Measurements from ENCODE around the gene INSL3.

The INSL3 gene

DNA sequence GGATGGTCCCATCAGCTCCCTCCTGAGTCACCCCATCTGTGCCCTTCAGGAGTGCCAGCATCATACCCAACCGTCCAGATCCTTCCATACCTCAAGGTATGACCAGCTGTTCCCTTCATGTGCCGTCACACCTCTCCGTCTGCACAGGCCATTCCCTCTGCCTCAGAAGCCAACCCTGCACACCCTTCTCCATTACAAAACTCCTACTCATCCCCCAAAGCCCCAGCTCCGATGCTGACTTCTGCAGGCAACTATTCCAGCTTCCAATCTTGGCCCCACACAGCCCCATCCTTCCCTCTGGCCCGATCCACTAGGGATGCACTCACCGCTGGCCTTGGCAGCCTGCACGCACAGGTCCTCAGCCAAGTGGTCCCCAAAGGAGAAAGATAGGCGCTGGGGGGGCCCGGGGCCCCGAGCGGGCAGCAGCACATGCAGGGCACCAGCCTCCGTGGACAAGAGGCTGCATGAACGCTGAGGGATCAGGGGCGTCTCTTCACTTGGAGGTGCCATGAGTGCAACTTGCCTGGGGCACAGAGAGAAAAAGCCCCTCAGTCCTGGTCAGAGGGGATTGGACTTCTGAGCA is 22.7 kb upstream of the INSL3 start:
- no peak for DNase-seq

DNA sequence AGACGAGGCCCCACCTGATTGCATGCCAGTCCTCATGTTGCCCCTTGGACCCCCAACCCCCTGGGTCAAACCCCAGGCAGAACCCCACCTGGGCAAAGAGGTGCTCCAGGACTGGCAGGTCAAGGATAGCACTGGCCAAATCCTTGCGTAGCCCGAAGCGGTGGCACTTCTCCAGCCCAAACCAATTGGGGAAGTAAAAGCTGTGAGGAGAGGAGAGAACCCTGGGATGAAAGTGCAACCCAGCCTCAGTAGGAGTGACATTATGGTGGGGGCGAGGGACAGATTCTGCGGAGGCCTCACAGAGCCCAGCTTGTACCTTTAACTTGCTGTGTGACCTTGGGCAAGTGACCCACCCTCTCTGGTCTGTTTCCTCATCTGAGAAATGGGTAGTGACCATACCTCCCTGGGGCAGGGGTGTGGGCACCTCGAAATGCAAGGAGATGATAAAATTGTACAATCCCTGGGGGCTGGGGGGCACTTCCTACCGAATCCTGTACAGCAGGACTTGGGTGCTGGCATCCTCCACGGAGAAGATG is 22.0 kb upstream of the INSL3 start:
- DNase-seq = no peak

DNA sequence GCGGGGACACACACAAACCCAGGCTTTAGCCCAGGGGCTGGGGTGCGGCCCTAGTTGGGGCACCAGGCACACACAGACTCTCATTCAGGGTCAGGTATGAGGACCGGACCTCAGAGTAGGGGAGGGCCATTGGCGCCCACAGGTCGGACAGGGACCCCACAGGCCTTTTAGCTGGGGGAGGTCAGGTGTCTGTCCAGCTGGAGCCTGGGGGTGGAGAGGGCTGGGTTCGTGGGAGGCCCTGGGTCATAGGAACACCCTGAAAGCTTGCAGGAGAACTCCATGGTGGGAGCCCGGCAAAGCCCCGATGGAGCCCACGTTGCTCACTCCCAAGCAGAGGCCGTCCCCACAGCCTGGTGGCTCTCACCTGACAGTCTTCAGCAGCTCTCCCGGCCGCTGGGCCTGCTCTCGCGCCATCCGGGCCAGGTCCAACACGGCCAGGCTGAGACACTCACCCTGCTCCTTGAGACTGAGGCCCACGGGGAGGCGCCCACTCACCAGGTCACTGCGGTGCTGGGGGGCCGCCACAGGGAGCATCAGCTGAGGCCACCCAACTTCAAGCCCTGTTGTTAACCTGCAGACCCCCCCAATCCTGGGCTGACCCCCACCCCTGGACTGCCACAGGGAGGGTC is 21.5 kb upstream of the INSL3 start:
- DNase-seq = no peak

DNA sequence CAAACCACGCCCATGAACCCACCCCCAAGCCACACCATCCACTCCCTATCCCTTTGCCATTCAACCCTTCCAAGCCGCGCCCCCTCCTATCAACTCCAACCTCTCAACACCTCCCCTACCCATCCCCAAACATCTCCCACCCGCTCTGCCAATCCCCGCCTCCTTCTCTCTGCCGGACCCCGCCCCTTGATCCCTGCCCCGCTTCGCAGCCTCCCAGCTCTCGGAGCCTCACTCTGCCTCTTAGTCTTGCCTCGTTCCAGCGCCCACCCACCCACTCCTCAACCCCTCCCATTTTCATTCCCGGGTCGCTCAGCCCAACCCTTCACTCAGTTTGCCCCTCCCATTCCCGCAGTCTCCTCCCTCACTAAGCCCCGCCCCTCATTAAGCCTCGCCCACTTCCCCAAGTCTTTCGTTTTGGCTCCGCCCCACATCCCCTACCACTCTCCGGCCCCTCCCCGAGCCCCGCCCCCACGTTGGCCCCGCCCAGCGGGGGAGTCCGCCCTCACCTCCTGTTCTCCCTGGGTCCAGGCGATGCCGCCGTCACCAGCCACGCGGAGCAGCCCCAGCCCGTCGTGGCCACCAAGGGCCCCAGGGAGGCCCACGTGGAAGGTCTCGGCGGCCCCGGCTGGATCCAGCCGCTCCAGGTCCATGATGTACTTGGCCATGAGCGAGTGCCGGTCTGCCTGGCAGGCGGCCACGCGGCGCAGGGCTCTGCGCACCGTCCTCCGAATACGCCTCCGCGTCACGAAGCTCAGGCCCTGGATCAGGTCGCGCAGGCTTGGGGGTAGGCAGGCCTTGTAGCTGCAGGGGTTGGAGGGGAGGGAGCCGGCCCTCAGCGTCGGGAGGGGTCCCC is 20.7 kb upstream of the INSL3 start:
- peak; percentile 44 for DNase-seq

DNA sequence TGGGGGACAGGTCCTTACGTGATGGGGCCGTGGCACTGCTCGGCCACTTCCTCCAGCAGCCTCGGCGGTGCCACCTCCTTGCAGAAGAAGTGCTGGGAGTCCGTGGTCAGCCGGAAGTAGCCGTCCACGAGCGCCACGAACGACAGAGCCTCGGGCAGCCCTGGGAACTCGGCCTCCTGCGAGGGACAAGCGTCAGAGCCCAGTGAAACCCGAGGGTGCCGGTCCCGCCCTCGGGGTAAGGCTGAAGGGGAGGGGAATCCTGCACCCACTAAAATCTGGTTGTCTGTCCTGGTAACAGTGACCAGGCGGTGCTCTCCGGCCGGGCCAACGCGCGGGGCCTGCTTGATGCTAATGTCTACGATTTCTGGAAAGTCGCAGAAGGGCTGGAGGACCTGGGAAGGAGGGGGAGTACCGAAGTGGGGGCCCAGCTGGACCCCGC is 20.1 kb upstream of the INSL3 start:
- no peak for DNase-seq

DNA sequence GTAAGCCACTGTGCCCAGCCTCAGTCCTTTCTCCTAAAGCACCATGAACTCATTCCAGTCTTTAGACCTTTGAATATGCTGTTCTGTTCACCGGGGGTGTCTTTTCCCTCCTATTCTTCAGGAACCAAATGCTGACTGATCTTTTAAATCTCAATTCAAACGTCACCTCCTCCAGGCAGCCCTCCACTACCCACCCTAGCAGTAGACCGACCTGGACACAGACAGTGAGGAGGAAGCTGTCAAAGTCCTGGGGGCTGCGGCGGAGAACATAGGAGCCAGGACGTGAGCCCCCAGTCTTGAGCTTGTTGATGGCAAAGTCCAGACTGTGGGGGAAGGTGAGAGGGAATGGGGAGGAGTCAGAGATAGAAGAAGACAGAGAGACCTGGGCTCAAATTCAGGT is 18.7 kb upstream of the INSL3 start:
- no peak for DNase-seq

DNA sequence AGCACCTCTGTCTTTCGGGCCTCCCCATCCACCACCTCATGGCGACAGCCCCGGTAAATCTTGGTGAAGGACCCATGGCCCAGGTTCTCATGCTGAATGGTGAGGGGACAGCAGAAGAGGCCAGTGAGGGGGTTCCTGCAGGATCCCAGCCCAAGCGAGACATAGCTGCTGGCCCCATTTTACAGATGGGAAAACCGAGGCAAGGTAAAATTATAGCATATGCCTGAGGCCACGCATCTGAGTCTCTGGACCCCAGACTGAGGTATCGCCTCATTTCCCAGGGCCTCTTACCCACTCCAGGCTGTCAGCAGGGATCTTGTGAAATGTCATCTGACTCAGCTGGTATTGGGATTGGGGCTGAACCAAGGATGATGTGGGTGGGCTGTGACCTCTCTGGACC is 16.7 kb upstream of the INSL3 start:
- DNase-seq = no peak

DNA sequence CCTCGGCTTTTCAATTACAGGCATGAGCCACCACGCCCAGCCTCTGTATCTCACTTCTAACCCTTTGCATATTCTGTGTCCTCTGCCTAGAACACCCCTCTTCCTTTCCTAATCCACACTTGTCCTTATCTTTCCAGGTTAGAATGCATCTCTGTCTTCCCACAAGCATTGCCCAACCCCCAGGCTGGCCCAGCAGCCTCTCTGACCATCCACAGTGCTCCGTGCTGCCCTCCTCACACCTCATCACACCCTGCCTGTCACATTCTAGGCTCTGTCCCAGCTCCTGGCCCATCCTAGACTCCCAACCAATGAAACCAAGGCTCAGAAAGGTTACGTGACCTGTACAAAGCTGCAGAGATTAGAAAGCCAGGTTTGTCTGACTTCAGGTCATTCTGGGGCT is 15.2 kb upstream of the INSL3 start:
- DNase-seq = no peak

DNA sequence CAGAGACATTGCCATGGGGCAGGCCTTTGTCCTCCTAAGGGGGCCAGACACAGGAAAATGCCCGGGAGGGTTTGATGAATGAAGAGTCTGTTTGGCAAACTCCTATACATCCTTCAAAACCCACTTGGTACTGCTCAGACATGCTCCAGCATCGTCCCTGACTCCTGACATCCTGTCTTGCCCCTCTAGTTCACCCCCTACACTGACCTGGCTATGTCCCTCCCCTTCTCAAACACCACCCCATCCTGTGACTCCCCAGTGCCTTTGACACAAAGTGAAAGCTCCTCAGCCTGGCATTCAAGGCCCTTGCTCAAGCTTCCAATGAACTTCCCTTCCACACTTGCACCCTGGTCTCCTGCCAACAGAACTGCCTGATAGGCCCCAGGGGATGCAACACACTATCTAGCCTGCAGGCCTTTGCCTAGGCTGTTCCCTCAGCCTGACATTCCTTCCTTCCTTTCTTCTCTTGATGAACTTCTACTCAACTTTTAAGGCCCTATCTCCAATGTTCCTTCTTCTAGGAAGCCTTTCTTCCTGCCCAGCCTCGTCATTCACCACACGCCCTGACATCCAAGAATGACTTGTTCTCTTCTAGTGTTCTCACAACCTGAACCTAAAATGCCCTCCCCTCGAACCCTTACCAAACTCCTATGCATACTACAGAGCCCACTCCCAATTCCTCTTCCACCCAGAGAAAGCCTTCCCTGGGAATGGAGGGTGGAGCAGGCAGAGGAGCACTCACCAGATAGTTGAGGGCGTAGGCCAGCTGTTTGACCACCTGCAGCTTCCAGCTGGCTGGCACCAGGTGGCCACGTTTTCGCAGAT is 14.1 kb upstream of the INSL3 start:
- DNase-seq = no peak

DNA sequence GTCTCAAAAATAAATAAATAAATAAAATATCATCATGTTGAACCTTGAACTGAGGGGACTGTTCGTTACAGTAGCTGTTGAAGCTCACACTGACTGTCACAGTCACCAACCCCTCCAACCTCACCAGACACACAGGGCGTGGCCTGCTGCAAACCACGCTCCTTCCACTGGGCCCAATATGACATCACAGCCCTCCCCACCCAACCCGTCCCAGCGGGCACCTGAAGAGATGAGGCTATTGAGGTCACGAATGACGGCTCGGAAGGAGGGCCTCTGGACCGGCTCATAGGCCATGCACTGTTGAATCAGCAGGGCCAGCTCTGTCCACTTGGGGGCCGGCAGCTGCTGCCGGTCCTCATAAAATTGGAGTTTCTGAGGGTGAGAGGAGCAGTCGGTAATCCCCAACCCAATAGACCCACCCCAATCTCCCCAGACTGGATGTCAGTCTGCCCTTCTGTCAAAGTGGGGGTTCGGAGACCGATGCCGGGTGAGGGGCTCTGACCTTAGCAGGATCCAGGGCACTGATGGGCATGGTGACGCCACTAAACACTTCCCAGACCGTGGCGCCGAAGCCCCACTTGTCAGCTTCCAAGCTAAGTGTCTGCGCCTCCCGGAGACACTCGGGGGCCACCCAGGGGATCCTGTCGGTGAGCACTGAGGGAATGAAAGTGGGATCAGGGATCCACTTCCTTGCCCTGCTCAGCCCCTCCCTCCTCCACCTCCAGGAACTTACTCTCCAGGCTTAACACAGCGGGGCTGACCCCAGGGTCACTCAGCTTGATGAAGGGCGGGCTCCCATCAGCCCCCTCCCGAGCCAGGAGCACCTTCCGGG is 13.2 kb upstream of the INSL3 start:
- DNase-seq = no peak

DNA sequence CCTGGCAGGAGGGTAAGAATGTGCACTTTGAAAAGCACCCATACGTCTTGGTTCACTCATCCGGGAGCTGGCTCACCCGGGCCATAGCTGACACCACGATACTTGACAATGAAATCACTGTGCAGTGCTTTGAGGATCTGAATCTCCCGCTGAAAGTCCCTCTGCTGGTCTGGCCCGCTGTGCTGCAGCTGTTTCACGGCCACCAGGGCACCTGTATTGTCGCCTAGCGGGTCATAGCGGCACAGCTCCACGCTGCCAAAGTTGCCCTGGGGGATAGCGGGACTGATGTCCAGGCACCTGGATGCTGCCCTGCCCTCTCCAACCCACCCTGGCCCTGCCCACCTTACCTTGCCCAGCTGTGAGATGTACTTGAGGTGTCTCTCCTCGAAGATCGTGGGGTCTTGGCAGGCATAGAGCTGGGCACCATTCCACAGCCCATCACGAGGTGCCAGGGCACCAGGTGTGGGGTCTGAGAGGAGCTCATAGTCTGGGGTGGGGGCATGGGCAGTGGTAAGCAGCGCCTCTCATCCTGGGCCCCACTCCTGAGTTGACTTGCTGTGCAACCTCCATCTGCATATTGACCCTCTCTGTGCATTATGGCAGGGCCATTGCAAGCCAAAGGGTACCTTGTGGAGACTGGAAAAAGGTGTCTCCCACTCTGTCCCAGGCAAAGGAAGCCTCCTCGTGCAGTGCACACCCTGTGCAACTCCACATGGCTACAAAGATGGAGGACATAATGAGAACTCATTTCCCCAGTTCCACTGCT is 11.3 kb upstream of the INSL3 start:
- DNase-seq = no peak

DNA sequence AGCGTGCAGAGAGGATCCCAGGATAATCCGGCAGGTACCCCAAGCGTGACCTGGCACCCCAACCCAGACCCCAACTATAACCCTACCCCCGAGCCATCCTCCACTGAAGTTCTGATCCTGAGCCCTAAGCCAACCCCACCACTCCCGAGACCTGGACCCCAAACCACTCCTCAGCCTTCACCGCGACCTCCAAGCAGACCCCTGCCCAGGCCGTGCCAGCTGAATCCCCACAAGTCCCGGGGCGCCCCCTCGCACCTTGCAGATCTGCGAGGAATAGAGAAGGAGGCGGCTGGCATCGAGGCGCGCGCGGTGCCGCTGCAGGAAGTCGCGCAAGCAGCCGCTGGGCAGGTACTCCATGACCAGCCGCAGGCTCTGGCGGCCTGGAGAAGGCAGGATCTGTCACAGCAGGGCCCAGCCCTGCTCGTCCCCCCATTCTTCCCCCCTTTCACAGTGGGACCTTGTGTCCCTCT is 10.1 kb upstream of the INSL3 start:
- DNase-seq = no peak

DNA sequence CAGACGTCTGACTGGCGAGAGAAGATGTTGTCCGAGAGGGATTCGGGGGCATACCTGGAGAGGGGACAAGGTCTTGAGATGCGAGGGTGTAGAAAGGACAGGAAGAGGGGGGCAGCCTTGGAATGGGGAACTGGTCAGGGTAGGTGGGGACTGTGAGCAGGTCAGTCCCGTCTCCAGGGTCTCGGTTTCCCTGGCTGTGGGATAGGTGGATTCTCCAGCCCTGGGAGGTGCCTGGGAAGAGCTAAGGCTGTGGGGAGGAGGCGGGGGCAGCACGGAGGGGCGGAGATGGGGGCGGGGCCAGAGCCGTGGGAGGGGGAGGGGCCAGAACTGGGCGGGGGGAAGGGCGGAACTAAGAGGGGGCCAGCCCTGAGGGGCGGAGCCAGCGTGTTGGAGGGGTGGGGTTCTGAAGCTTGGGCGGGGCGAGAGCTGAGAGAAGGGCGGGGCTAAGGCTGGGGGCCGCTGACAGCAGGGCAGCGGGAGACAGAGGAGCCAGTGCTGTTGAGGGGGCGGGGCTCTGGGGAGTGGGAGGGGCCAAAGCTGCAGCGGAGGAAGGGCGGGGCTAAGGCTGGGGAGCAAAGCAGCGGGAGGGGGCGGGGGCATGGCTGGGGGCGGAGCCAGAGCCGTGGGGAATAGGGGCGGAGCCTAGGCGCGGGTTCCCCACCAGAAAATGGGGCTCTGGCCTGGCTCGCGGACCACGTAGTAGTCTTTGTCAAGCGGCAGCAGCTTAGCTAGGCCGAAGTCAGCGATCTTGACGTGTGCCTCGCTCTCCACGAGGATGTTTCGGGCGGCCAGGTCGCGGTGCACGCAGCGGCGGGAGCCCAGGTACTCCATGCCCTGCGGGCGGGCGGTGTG is 9.5 kb upstream of the INSL3 start:
- DNase-seq = peak; percentile 38

DNA sequence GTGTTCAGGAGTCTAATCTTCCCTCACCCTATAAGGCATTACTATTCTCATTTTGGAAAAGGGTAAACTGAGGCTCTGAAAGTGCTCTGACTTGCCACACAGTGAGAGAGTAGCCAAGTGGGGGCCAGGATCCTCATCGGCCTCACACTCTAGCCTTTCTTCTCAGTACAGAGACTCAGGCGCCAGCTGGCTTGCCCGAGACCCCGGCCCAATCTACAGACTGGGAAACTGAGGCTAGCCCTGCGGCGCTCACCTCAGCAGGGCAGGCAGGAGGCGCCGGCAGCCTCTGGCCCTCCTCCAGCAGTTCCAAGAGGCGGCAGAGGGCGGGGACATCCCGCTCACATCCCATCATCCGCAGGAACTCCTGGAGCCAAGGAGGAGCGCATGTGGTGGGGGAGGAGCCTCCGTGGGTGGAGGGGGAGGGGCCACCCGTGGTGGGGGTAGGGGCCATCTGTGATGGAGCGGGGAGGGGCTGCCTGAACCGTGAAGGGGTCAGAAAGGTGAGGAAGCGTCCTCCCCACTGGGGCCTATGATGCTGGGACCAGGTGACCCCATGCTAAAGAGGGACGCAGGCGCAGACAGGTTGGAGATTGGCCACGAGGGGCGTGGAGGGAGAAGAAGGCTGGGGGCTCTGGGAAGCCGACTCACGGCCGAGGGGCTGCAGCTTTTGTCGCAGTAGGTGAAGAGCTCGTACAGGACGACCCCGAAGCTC is 8.7 kb upstream of the INSL3 start:
- DNase-seq = no peak

DNA sequence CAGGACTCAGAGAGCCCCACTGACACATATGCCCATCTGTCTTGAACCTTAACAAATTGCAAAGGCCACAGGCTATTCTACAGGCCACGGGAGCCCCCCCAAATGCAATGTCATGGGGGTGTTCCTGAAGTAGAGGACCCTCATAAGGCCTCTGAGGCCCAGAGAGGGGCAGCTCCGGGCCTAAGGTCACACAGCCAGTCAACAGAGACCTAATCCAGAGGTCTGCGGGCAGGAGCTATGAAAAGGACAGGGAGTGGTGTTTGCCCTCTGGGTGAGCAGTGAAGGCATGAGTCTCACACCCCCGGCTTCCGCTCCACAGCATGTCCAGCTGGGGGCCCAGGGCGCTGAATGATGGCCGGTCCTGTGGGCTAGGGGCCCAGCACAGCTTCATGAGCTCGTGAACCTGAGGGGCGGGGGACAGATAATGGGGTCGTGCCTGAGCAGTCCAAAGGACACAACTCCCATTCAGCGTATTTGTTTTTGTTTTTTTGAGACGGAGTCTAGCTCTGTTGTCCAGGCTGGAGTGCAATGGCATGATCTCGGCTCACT is 5.3 kb upstream of the INSL3 start:
- no peak for DNase-seq

DNA sequence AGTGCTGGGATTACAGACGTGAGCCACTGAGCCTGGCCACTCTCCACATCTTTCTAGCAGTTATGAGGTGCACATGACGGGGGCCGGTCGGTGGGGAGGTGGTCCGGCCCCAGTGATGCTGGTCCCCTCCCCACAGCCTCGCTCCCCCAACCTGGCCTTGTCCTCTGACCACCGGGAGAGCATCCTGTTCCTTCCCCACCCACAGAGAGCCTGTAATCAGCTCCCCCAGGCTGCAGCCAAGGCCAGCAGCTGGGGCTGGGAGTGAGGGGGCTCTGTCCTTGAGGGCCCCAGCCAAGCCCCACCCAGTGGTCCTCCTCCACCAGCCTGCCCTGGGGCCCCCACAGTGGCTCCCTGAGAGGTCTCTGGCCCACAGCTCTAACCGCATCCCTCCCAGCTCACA is 3.0 kb upstream of the INSL3 start:
- DNase-seq = no peak

DNA sequence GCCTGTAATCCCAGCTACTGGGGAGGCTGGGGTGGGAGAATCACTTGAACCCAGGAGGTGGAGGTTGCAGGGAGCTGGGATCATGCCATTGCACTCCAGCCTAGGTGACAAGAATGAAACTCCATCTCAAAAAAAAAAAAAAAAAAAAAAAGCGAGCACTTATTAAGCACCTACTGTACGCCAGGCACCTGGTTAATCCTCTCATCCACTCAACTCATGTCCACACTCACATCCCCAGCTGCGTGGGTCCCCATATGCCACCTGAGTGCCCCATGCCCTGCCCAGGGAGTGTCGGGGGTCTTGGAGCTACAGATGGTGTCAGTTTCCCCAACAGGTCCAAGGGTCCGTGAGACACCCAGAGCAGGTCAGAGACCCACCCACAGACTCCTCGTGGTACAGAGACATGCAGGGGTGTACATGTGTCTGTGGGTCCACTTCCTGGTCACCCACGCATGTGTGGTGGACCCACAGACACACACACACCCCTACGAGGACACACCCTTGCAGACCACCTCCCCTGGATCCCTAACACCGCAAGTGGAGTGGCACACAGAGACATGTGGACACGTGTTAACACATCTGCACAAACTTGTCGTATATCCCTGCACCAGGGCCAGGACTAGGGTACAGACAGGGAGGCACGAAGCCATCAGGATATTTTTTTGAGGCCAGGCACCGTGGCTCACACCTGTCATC is 3.5 kb downstream of the INSL3 start:
- no peak for DNase-seq

DNA sequence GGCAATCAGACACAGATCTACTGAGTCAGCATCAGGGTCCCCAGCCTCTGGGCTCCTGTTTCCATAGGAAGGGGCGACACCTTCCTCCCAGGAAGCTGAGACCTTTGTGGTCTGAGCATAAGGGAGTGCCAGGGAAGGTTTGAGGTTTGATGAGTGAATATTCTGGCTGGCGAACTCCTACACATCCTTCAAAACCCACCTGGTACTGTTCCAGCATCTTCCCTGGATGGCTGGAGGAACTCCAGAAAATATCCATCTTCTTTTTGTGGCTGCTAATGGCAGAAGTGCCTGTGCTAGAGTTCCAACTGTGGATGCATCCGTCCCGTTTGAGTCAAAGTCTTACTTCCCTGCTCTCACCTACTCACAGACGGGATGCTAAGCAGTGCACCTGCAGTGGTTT is 9.2 kb downstream of the INSL3 start:
- no peak for DNase-seq

DNA sequence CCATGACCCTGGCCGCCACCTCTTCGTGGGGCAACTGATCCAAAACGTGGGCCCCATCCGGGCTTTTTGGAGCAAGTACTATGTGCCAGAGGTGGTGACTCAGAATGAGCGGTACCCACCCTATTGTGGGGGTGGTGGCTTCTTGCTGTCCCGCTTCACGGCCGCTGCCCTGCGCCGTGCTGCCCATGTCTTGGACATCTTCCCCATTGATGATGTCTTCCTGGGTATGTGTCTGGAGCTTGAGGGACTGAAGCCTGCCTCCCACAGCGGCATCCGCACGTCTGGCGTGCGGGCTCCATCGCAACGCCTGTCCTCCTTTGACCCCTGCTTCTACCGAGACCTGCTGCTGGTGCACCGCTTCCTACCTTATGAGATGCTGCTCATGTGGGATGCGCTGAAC is 9.6 kb downstream of the INSL3 start:
- no peak for DNase-seq

Data from activated CD4-positive, alpha-beta T cell treated with anti-CD3 and anti-CD28 coated beads for 1 hour (primary cell).